ENCODE data around the gene PGM1. TPM values are rescaled to one million over a fixed set of nuclear protein-coding genes. Genes with fewer than 3 reads are reported as not detected.

PGM1 gene
- total RNA-seq, 1 donor from 2014 or later = 22.7 TPM

- DNase-seq (ENCODE audit: low spot score) = peak; percentile 81
These were observed 98.7 kb downstream of the PGM1 start for GRCh38 chr1:63691701-63692425.

GRCh38 chr1:63693944-63694571 is 100.8 kb downstream of the PGM1 start:
- no peaks in the 10 kb centered on the region for H3K4me1 ChIP-seq
- H3K4me2 ChIP-seq = no peak overlapping the region
- no peak for DNase-seq (ENCODE audit: low spot score)
- no peaks in the 10 kb centered on the region for H4K20me1 ChIP-seq (ENCODE audit: low read depth)
- no peaks in the 10 kb centered on the region for H3F3A ChIP-seq (ENCODE audit: low read depth)
- no peak overlapping the region for H3K27ac ChIP-seq
- H3K79me2 ChIP-seq (ENCODE audit: low read depth) = no peaks in the 10 kb centered on the region
- H3K9me3 ChIP-seq (ENCODE audit: low read depth) = no peaks in the 10 kb centered on the region
- no peaks in the 10 kb centered on the region for H3K36me3 ChIP-seq
- H3K36me3 Mint-ChIP-seq = no peaks in the 10 kb centered on the region
- H3K4me3 Mint-ChIP-seq = no peak overlapping the region
- H3K4me1 Mint-ChIP-seq = peaks cover 15% of the 10 kb centered on the region
- H3K27ac Mint-ChIP-seq = no peak overlapping the region
- TF ChIP-seq CTCF (IDR thresholded peaks at IDR 0.05) (no peak), EZH2 (IDR thresholded peaks at IDR 0.05) (no peak), EZH2phosphoT487 (IDR thresholded peaks at IDR 0.05) (no peak)
- no peaks in the 10 kb centered on the region for H3K27me3 ChIP-seq
- no peak overlapping the region for H2AFZ ChIP-seq (replicated peaks)
- no peak overlapping the region for H3K4me3 ChIP-seq
- no peaks in the 10 kb centered on the region for H3K9me3 Mint-ChIP-seq
- no peak overlapping the region for H3K9ac ChIP-seq
- peaks cover 2% of the 10 kb centered on the region for H3K27me3 Mint-ChIP-seq (ENCODE audit: insufficient read depth, low read depth)

More at GRCh38 chr1:63691701-63692425, 98.7 kb downstream of the PGM1 start:
- H3K79me2 ChIP-seq (ENCODE audit: low read depth) = no peaks in the 10 kb centered on the region
- Mint-ChIP-seq H3K27me3 (ENCODE audit: insufficient read depth, low read depth) (peaks cover 4% of the 10 kb centered on the region), H3K4me1 (peaks cover 15% of the 10 kb centered on the region), H3K27ac (no peak overlapping the region), H3K4me3 (no peak overlapping the region), H3K36me3 (no peaks in the 10 kb centered on the region), H3K9me3 (no peaks in the 10 kb centered on the region)
- no peaks in the 10 kb centered on the region for H4K20me1 ChIP-seq (ENCODE audit: low read depth)
- no peaks in the 10 kb centered on the region for H3F3A ChIP-seq (ENCODE audit: low read depth)
- no peaks in the 10 kb centered on the region for H3K4me1 ChIP-seq
- H2AFZ ChIP-seq (replicated peaks) = no peak overlapping the region
- no peak overlapping the region for H3K4me2 ChIP-seq
- H3K27me3 ChIP-seq = no peaks in the 10 kb centered on the region
- H3K9me3 ChIP-seq (ENCODE audit: low read depth) = no peaks in the 10 kb centered on the region
- no peak overlapping the region for H3K4me3 ChIP-seq
- TF ChIP-seq CTCF (IDR thresholded peaks at IDR 0.05) = peak; percentile 91
- no peak for TF ChIP-seq EZH2phosphoT487 (IDR thresholded peaks at IDR 0.05)
- TF ChIP-seq EZH2 (IDR thresholded peaks at IDR 0.05) = no peak
- H3K9ac ChIP-seq = no peak overlapping the region
- no peaks in the 10 kb centered on the region for H3K36me3 ChIP-seq
- no peak overlapping the region for H3K27ac ChIP-seq

GRCh38 chr1:63698001-63698838 is 105.0 kb downstream of the PGM1 start:
- Histone ChIP-seq H3F3A (ENCODE audit: low read depth) (peaks cover 9% of the 10 kb centered on the region), H3K4me1 (peaks cover 2% of the 10 kb centered on the region), H3K4me3 (no peak overlapping the region), H4K20me1 (ENCODE audit: low read depth) (no peaks in the 10 kb centered on the region), H3K27ac (no peak overlapping the region), H2AFZ (replicated peaks) (no peak overlapping the region), H3K4me2 (no peak overlapping the region), H3K79me2 (ENCODE audit: low read depth) (no peaks in the 10 kb centered on the region), H3K36me3 (no peaks in the 10 kb centered on the region), H3K9ac (no peak overlapping the region), H3K9me3 (ENCODE audit: low read depth) (no peaks in the 10 kb centered on the region), H3K27me3 (no peaks in the 10 kb centered on the region)
- Mint-ChIP-seq H3K36me3 (no peaks in the 10 kb centered on the region), H3K9me3 (no peaks in the 10 kb centered on the region), H3K4me1 (peaks cover 11% of the 10 kb centered on the region), H3K27me3 (ENCODE audit: insufficient read depth, low read depth) (no peaks in the 10 kb centered on the region), H3K4me3 (no peak overlapping the region), H3K27ac (no peak overlapping the region)
- no peak for DNase-seq (ENCODE audit: low spot score)
- no peak for TF ChIP-seq EZH2phosphoT487 (IDR thresholded peaks at IDR 0.05)
- TF ChIP-seq CTCF (IDR thresholded peaks at IDR 0.05) = no peak
- no peak for TF ChIP-seq EZH2 (IDR thresholded peaks at IDR 0.05)

Data from neural progenitor cell (in vitro differentiated cells).